HG03103 (cell line): ENCODE results near the gene ZMIZ1.

Experiments used
- ATAC-seq: cut with Tn5 transposase; IDR thresholded peaks from one replicate; pipeline ENCODE4 v1.9.1; 2021; ENCODE audit warnings: low read depth; ENCODE audit not compliant: unreplicated experiment

ZMIZ1 gene

DNA sequence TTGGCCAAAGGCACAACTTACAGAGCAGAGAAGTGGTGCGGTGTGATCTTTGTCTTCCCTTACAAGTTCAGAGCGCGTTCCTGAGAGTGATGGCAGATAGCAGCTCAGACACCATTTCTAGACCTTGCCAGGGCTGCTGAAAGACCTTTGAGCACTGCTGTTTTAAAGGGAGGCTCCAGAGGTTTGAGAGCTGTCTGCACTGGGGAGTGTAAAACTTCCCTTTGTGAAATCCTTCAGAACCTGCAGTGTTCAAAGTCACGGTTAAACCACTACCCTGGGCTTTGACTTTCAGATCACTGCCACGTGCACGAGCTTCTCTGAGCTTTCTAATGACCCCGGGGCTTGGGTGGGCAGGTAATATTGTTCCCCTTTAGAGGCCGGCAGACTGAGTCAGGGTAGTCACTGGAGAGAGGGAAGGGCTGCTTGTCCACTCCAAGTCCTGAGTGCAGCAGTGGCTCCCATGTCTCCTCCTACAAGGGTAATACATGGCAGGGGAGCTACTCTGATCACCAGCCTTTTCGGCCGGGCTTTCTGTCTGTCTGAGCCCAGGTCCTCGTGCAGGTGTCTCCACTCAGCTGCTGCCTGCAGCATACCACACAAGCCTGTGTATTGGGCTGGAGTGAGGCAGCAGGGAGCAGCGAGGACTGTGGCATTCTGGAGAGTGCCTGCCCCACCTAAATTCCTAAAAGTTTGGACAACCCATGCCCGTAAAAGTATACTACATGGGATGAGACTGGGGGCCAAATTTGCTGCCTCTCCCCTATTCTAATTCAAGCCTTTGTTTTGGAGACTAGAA, 63.3 kb downstream of the ZMIZ1 start:
- no peak for ATAC-seq

DNA sequence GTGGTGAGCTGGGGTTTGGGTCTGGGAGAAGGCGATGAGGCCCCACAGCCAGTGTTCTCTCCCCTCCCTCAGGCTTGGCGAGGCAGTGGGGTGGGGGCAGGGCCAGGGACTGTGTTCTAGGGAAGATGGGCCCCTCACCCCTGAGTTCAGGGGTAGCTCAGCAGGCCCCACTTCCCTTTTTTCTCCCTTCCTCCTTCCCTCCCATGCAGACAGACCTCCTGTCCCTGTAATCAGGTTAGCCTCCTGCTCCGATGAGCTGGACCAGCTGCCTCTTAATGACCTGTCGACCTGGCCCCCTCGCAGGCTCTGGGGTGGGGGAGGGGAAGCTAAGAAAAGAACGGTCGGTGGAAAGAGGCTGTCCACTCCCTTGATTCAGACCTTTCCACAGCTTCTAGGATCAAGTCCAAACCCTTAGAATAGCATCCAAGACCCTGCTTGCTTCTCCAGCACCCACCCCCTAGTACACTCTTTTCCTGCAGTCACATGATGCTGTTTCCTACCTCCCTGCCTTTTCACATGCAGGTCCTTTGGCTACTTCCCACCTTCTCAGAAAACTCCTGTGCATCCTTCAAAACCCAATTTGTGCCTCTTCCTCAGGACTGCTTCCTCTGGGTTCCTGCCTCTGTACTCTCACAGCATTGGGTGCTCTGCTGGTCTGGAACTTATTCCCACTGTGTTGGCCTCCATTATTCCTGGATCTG, 64.1 kb downstream of the ZMIZ1 start:
- no peak for ATAC-seq

GRCh38 chr10:79133416-79133815, 64.7 kb downstream of the ZMIZ1 start:
- ATAC-seq, result no peak

- no peak for ATAC-seq
Observed at GRCh38 chr10:79135790-79136189, 67.0 kb downstream of the ZMIZ1 start.

GRCh38 chr10:79136236-79137005, 67.7 kb downstream of the ZMIZ1 start:
- ATAC-seq, result no peak

GRCh38 chr10:79137300-79137756, 68.6 kb downstream of the ZMIZ1 start:
- ATAC-seq, result peak; percentile 9

GRCh38 chr10:79137826-79138225, 69.1 kb downstream of the ZMIZ1 start:
- peak; percentile 64 for ATAC-seq

DNA sequence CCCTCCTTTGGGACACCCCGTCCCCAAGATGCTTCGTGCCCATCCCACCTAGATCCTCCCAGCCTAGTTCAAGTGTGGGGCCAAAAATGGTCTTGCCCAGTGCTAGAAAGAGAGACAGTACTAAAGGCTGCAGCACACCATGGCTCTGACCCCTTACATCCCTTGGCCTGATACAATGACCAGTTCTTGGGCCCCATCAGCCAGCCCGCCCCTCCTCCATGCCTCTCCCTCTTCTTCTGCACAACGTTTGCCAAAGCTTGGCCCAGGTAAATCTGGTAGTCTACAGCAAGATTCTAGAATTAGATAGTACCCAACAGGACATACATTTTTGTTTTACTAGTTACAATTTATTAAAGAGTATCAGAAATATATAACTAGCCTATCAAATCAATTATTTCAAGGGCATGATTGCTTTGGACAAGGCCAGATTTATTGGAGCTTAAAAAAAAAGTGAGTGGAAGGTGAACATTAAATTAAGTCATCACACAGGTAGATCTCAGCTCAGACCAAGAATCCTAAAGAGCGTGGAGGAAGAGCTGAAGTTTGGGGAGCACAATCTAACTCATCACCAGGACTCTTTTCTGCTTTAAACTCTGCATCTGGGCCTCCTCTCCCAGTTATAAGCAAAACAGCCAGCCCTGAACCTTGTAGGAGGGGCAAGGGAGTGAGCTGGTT, 69.8 kb downstream of the ZMIZ1 start:
- ATAC-seq, result no peak

- no peak for ATAC-seq
Observed at GRCh38 chr10:79139124-79139835, 70.5 kb downstream of the ZMIZ1 start.

DNA sequence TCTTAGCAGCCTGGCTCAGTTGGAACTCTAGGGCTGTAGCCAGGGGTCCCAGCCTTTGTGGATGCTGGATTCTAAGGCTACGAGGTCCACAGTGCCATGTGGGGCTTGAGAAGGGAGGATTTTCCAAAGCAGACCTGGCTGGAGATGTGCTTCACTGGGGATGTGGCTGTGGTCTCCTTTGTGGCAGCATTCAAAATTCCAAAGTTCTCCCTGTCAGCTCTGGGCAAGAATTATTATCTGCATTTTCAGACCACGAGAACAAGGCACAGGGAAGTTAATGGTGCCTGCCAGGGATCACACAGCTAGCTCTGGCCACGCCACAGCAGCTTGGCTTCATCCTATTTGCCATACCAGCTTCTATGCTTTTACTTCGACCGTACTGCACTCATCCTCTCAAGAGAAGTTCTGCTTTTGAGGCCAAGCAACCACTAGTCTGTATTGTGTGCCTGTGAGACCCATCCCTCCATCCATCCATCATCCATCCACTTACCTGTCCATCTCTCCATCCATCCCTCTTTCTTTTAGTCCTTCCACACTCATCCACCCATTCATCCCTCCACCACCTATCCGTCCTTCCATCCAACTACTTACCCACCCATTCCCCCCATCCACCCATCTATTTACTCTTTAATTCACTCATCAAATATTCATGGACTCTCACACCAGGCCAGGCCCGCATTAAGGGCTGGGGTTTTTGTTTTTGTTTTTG, 71.5 kb downstream of the ZMIZ1 start:
- no peak for ATAC-seq

- no peak for ATAC-seq
Observed at GRCh38 chr10:79140855-79141254, 72.1 kb downstream of the ZMIZ1 start.

DNA sequence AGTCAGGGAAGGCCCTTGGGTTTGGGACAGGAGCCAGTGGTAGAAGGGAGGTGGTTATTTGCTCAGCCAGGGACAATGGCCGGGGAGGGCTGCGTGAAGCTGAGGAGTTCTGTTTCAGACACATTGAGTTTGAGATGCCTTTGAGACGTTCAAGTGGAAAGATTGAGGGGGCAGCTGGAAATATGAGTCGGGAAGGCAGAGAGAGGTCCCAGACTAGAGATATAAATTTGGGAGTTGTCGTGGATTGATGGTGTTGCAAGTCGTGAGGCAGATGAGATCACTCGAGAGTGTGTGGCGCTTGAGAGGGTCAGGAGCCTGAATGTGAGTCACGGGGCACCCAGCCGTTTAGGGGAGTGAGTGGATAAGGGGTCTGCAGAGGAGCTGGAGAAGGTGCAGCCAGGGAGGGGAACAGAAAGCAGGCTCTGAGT, 73.3 kb downstream of the ZMIZ1 start:
- ATAC-seq, result no peak

DNA sequence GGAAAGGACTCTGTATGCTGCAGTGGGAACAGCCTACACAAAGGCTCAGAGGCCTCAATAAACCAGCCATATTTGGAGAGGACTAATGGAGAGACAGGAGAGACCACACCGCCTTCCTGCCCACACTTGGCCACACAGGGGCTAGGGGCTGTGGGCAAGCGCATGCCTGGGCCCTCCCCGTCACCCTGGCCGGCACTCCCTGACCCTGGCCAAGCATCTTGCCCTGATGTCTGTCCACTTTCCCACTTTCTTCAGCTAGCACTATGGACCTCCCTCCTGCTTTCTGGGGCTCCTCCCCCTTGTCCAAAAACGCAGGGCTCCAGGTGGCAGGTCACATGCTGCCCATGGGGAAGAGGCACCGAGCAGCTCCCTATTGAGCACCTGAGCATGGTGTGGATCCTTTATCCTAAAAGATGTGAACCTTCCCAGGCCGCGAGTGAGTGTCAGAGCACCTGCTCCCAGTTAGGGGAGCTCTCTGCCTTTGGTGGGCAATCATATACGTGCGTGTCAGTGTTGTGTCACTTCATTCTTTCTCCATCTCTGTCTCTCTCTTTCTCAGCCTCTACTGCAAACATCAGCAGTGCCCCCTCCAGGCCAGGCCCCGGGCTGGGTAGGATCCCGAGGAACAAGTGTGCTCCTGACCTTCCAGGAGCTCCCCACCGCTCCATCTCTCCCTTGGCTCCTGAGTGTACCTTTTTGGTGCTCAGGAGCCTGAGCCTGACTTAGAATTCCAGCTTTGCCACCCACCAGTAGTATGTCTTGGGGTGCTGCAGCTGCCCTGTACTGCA, 74.0 kb downstream of the ZMIZ1 start:
- ATAC-seq, result no peak

GRCh38 chr10:79143879-79144278, 75.1 kb downstream of the ZMIZ1 start:
- no peak for ATAC-seq

DNA sequence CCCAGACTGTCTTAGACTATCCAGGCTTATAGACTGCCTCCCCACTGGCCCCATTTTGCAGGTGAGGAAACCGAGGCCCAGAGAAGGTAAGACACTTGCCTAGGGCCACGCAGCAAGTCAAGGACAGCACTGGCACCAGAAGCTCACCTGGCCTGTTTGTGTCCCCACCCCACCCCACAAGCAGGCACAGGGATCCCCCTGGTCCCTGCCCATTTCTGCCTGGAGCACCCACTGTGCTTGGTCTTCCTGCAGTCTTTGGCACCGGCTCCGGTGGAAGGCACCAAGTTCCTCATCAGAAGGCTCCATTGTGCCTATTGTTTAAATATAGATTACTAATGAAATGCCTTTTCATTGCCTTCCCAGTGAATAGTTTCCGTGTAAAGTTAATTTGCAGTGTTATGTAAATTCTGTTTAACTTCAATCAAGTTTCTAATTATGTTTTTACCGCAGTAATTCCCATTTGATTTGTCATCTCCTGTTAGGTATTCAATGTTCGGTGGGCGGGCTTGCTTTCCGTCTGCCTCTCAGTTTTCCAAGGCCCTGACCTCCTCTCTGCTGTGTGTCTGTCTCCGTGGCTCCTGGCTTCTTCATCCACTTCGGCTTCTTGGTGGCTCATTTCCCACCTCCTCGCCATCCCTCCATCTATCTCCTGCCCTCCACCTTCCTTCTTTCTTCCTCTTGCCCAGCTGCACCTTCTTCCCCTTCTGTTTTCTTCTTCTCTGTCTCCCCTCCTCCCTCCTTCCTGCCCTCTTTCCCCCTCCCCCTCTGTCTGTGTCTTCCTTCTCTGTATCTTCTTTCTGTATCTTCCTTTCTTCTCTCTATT, 75.8 kb downstream of the ZMIZ1 start:
- ATAC-seq, result no peak

- no peak for ATAC-seq
Observed at GRCh38 chr10:79145174-79145483, 76.4 kb downstream of the ZMIZ1 start.

GRCh38 chr10:79145517-79146470, 77.0 kb downstream of the ZMIZ1 start:
- ATAC-seq, result no peak
